Hematopoietic multipotent progenitor cell treated with erythropoietin and hydrocortisone succinate and interleukin-3 and kit ligand, for 17 days (in vitro differentiated cells): ENCODE results near the gene NTSR2.

Experiments
- DNase-seq: peaks from one replicate; pipeline ENCODE4 v3.0.0-alpha.2; 2015; ENCODE audit warnings: low spot score

The NTSR2 gene

GRCh38 chr2:11657646-11658045 lies 12.3 kb downstream of the NTSR2 start:
- DNase-seq, result no peak

- no peak for DNase-seq
Observed at GRCh38 chr2:11657195-11657594, 12.8 kb downstream of the NTSR2 start.

- DNase-seq, result no peak
Observed at GRCh38 chr2:11656671-11657101, 13.3 kb downstream of the NTSR2 start.

GRCh38 chr2:11656252-11656651 lies 13.7 kb downstream of the NTSR2 start:
- DNase-seq, result no peak

- no peak for DNase-seq
Observed at GRCh38 chr2:11655495-11655894, 14.5 kb downstream of the NTSR2 start.

- DNase-seq, result no peak
Observed at GRCh38 chr2:11652553-11652952, 17.4 kb downstream of the NTSR2 start.

GRCh38 chr2:11651856-11652548 lies 18.0 kb downstream of the NTSR2 start:
- no peak for DNase-seq

- no peak for DNase-seq
Observed at GRCh38 chr2:11649093-11649492, 20.9 kb downstream of the NTSR2 start.

GRCh38 chr2:11647834-11648600 lies 22.0 kb downstream of the NTSR2 start:
- DNase-seq, result no peak

- DNase-seq, result no peak
Observed at GRCh38 chr2:11646530-11646929, 23.5 kb downstream of the NTSR2 start.

- no peak for DNase-seq
Observed at GRCh38 chr2:11644293-11644692, 25.7 kb downstream of the NTSR2 start.

- DNase-seq, result no peak
Observed at GRCh38 chr2:11642972-11643371, 27.0 kb downstream of the NTSR2 start.

GRCh38 chr2:11640132-11640531 lies 29.9 kb downstream of the NTSR2 start:
- DNase-seq, result no peak

- no peak for DNase-seq
Observed at GRCh38 chr2:11639503-11639902, 30.5 kb downstream of the NTSR2 start.

- no peak for DNase-seq
Observed at GRCh38 chr2:11637546-11637945, 32.4 kb downstream of the NTSR2 start.

- no peak for DNase-seq
Observed at GRCh38 chr2:11636593-11637295, 33.3 kb downstream of the NTSR2 start.

- DNase-seq, result no peak
Observed at GRCh38 chr2:11635141-11635540, 34.9 kb downstream of the NTSR2 start.

- DNase-seq, result no peak
Observed at GRCh38 chr2:11634584-11634983, 35.4 kb downstream of the NTSR2 start.

GRCh38 chr2:11633923-11634478 lies 36.0 kb downstream of the NTSR2 start:
- no peak for DNase-seq

- no peak for DNase-seq
Observed at GRCh38 chr2:11631462-11631861, 38.5 kb downstream of the NTSR2 start.

- DNase-seq, result no peak
Observed at GRCh38 chr2:11630855-11631254, 39.1 kb downstream of the NTSR2 start.

- DNase-seq, result no peak
Observed at GRCh38 chr2:11629851-11630250, 40.1 kb downstream of the NTSR2 start.

GRCh38 chr2:11629215-11629614 lies 40.8 kb downstream of the NTSR2 start:
- no peak for DNase-seq
